HG02852 (cell line): Measurements from ENCODE around the gene ARTN.

Source experiments
- ATAC-seq: cut with Tn5 transposase; IDR thresholded peaks from one replicate; pipeline ENCODE4 v1.9.1; 2021; ENCODE audit warnings: mild to moderate bottlenecking, moderate library complexity; ENCODE audit not compliant: unreplicated experiment

ARTN gene

GRCh38 chr1:43947061-43947873, 13.7 kb downstream of the ARTN start:
- ATAC-seq: peak; percentile 21

- ATAC-seq: no peak
Measured at GRCh38 chr1:43947874-43948437, 14.4 kb downstream of the ARTN start.

GRCh38 chr1:43949678-43950077, 16.1 kb downstream of the ARTN start:
- no peak for ATAC-seq

GRCh38 chr1:43951021-43951985, 17.7 kb downstream of the ARTN start:
- ATAC-seq: no peak

- ATAC-seq: no peak
Measured at GRCh38 chr1:43952731-43953346, 19.2 kb downstream of the ARTN start.

GRCh38 chr1:43953361-43953760, 19.8 kb downstream of the ARTN start:
- no peak for ATAC-seq

GRCh38 chr1:43954036-43954435, 20.4 kb downstream of the ARTN start:
- no peak for ATAC-seq

- no peak for ATAC-seq
Measured at GRCh38 chr1:43956234-43956633, 22.6 kb downstream of the ARTN start.

GRCh38 chr1:43957407-43958040, 23.9 kb downstream of the ARTN start:
- no peak for ATAC-seq

GRCh38 chr1:43958351-43959255, 25.0 kb downstream of the ARTN start:
- no peak for ATAC-seq

- ATAC-seq: no peak
Measured at GRCh38 chr1:43960798-43961197, 27.2 kb downstream of the ARTN start.

GRCh38 chr1:43961692-43962091, 28.1 kb downstream of the ARTN start:
- ATAC-seq: no peak

- no peak for ATAC-seq
Measured at GRCh38 chr1:43962324-43962723, 28.7 kb downstream of the ARTN start.

- no peak for ATAC-seq
Measured at GRCh38 chr1:43963006-43963405, 29.4 kb downstream of the ARTN start.

GRCh38 chr1:43963890-43964289, 30.3 kb downstream of the ARTN start:
- ATAC-seq: no peak

- ATAC-seq: no peak
Measured at GRCh38 chr1:43965316-43965715, 31.7 kb downstream of the ARTN start.

GRCh38 chr1:43968348-43968948, 34.8 kb downstream of the ARTN start:
- ATAC-seq: no peak

- ATAC-seq: no peak
Measured at GRCh38 chr1:43969416-43969745, 35.8 kb downstream of the ARTN start.

- ATAC-seq: peak; percentile 80
Measured at GRCh38 chr1:43969746-43970466, 36.3 kb downstream of the ARTN start, which contains the start of gene DPH2. Gene DPH2 (plus strand): TSS chr1:43970010. CDS start chr1:43970176, 166 bp downstream.
